Measurements from ENCODE around the gene GPBP1.
"Not testable (repeated sequence)": the region's sequence is repeated elsewhere in the genome, so short reads cannot be mapped to it uniquely, and the experiment has no call there.

GPBP1 gene

DNA sequence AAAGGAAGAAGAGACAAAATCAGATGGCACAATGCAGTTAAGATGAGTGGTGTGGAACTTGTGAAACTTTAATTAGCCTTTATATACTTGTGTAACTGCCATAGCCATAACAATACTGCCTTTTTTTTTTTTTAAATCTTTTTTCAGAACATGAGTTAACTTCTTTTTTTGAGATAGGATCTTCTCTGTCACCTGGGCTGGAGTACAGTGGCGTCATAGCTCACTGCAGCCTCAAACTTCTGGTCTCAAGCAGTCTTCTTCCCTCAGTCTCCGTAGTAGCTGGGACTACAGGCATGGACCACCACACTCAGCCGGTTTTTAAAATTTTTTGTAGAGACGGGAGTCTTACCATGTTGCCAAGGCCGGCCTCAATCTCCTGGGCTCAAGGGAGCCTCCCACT lies 37.2 kb downstream of the GPBP1 start:
- DNase-seq, result no peak

DNA sequence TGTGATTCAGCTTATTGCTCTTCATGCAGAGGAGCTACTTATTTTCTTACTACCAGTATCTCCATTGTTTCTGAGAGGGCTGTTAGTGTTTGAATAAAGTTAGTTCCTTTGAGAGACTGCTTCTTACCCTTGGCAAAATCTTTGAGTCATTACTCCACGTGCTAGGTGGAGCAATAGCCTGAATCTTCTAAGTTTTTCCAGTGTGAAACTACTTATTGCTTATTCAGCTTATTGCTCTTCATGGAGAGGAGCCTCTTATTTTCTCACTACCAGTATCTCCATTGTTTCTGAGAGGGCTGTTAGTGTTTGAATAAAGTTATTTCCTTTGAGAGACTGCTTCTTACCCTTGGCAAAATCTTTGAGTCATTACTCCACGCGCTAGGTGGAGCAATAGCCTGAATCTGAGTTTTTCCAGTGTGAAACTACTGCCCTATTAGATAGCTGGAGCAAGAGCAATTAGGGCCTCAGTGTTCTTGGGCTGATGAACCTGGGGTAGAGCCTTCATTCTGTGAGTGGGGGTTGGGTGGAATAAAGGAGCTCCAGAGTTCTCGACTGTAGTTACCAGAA lies 41.9 kb downstream of the GPBP1 start:
- DNase-seq, result peak in 3 of 4 experiments; percentile 28 to 49 (median 45)

DNA sequence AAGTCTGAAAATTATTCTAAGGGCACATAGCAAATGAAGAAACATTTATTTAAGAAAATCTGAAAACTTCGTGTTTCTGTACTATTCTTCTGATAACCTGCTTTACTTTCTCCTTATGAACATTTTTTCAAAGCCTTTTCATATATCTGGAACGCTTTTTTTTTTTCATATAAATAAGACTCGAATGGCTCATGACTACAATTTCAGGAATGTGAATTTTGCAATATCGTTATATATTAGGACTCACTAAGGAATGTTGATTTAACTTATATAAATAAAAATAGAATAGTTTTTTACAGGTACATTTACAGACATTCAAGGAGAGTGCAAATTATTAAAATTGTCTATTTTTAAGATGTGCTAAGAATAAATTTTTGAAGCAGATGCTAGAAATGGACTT lies 42.9 kb downstream of the GPBP1 start:
- DNase-seq, result no peak

DNA sequence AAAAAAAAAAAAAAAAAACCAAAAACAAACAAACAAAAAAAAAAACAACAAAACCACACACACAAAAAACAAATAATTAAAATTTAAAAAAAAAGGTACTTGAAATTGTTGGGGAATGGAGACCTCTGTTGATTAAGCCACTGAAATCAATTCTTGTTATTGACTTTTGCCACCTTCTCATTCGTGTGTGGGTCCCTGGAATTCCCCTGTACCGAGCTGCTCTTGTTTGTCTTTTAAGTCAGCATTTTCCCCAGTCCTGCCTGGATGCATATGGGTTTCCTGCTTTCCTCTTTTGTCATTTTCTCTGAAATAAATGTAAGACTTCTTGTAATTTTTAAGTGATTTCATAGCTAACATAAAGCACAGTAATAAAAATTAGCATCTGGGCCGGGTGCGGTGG lies 45.5 kb downstream of the GPBP1 start:
- DNase-seq, result peak in 1 of 4 experiments; percentile 9

DNA sequence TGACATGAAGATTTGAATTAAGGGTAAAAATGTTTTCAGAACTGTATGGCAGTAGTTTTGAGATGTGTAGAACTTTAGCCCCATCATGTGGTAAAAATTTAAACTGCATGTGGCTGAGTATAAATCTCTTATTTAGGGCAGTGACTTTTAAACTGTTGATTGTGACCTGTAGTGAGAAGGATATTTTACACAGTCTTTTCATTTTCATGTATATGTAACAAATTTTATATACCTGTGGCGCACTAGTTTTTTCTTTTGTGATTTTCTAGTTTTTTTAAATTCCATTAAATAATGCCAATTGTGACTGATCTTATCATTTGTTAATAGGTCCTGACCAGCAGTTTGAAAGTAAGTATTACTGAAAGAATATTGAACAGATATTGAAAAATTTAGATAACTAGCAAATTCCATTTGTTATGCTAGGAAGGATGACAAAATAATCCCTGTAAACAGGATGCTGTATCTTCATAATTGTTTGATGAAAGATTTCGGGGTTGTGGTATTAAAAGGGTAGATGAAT lies 47.2 kb downstream of the GPBP1 start:
- peak; percentile 34 to 88 (median 73) for DNase-seq

DNA sequence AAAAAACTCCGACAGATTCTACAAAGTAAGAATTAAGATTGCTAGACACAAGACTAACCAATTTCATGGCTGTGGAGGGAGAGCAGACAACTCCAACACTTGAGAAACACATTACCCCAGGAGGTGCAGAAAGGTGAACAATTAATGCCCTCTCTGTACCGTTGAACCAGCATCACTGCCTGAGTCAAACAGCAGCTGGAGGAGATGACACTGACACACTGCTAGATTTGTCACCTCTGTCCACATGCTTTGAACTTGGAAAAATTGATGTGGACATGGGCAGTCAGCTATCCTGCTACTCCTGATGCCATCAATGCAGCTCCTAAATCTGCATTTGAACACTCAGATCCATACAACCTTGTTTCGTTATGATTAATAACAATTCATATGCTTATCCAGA lies 51.7 kb downstream of the GPBP1 start:
- no peak for DNase-seq

DNA sequence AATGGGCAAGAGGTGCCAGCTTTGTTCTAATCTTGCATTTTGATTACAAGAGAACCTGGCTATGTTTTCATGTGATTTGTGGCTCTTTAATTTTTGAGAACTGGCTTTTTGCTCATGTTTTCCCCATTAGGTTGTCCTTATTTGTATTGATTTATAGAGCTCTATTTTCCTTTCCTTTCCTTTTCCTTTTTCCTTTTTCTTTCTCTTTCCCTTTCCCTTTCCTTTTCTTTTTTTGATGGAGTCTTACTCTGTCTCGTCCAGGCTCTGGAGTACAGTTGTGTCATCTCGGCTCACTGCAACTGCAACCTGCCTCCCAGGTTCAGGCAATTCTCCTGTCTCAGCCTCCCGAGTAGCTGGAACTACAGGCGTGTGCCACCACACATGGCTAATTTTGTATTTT lies 55.5 kb downstream of the GPBP1 start:
- no peak for DNase-seq

DNA sequence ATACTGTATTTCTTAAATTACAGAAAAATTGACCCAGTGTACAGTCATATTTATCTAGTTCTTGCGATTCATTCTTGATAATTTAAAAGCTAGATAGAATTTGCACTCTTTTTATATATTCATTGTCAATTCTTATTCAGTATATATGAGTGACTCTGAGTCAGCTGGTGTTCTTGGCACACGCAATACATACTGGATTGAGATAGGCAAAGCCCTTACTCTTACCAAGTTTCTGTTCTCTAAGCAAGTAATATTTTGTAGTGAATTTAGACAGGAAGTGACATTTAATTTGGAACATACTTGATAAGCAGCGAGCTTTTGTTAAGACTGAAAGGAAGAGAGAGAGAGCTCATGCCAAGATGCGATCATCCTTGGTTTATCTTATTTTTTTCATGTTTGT lies 57.7 kb downstream of the GPBP1 start:
- DNase-seq, result no peak

DNA sequence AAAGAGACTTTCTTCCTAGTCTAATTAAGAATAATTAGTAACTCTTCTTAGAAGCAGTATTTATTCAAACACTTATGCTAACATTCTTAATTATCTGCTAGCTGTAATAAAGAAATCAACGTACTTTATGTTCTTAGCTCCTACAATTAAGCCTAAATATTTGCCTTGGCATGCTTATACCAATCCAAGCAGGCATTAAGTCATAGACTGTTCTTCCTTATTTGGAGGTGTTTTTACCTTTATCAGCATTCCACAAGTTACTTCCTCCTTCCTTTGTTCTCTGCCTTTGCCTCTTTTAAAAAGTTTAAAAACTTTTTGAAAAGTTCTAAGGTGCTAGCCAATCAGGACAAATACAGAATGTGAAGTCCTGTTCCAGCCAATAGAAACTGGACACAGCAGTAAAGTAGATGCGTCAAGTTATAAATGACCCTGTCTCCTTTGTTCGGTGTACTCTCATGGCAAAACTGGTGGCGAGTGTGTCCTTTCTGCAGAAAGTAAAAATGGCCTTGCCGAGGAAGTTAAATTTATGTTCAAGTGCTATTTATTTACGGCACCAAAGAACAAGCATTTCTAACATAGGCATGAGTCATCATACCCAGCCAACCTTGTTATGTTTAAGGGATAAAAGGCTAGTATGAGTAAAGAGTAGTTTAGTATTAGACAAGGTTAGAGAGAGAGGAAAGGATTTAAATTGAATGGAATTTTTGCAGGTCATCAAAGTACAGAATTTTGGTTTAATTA lies 58.6 kb downstream of the GPBP1 start:
- no peak for DNase-seq

DNA sequence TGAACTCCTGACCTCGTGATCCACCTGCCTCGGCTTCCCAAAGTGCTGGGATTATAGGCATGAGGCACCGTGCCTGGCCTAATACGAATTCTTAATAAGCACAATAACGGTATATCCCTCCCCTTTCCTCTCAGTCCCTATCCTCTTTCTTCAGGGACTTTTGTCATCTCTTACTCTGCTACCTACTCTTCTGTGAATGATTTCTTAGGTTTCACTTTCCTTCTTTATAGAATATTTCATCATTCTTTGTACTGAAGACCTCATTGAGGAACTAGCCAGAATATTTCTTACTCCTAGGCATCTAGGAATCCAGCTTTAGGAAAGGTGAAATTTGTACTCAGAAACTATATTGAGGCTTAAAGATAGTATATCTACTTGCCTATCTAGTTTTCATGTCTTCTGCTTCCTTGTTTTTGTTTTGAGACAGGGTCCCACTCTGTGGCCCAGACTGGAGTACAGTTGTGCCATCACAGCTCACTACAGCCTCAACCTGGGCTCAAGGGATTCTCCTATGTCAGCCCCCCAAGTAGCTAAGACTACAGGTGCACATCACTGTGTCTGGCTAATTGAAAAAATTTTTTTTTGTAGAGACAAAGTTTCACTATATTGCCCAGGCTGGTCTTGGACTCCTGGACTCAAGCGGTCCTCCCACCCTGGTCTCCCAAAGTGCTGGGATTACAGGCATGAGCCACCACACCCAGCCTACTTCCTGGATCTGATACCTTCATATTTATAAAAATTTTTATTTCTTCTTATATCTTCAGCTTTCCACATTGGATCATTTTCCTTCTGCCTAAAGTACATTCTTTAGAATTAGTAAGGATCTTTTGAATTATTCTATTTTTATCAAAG lies 69.7 kb downstream of the GPBP1 start:
- peak in 2 of 4 experiments; percentile 2 to 9 for DNase-seq

DNA sequence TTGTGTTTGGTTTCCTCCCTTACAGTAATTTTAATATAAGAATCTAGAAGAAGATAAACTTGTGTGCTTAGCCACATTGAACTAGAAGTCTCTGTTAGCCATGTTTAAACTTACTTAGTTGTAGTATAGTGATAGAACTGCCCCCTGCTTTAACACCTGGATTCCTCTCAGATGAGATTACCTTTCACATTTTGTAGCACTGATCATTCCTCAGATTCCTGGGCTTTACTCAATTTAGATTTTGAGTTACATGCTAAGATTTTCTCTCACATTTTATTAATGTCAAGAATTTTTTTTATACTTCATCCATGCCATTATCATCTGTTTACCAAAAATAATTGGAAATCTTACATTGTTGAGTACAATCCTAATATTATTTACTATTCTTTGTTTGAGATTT lies 70.5 kb downstream of the GPBP1 start:
- no peak for DNase-seq

DNA sequence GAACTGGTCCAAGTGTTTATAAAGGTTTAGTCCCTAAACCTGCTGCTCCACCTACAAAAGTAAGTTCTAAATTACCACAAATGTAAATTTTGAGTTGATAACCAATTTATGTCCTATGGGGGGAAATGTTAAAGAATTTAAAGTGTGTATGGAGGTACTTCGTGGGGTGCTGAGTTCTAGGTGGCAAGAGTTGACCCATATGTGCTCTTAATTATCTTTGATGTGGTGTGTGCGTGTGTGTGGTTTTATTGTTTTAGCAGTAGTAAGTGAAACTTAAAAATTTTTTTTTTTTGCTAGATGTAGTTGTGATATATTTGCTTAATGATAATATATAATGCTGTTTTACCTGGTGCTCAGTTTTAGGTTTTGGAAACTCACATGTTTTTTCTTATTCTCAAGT lies 72.6 kb downstream of the GPBP1 start:
- no peak for DNase-seq

DNA sequence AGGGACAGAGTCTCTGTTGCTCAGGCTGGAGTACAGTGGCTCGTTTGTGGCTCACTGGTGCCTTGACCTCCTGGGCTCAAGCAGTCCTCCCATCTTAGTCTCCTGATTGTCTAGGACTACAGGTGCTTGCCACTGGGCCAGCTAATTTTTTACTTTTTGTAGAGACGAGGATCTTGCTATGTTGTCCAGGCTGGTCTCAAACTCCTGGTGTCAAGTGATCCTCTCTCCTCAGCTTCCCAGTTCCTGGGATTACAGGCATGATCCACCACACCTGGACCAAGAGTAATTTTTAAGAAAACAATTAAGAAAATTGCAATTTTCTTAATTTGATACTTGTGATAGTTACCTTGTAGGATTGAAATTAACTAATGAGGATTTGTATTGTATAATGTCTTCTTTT lies 73.9 kb downstream of the GPBP1 start:
- DNase-seq, result no peak

DNA sequence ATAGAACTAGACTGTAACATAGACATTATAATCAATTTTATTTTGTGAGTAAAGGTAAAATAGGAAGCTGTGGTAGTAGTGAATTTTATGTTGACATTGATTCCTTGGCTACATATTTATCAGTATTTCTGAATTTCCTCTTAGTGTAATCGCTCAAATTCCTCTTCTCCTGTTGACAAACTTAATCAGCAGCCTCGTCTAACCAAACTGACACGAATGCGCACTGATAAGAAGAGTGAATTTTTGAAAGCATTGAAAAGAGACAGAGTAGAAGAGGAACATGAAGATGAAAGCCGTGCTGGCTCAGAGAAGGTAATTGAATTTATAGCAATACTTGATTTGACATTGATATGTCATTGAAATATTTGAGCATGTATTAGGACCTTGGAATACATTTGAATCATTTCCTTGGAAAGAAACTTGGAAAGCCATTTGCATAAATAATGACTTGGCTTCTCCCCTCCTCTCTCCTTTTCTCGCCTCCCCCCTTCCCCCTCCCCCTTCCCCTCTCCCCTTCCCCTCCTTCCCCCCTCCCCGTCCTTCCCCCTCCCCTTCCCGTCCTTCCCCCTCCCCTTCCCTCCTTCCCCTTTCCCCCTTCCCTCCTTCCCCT lies 75.5 kb downstream of the GPBP1 start:
- no peak for DNase-seq

DNA sequence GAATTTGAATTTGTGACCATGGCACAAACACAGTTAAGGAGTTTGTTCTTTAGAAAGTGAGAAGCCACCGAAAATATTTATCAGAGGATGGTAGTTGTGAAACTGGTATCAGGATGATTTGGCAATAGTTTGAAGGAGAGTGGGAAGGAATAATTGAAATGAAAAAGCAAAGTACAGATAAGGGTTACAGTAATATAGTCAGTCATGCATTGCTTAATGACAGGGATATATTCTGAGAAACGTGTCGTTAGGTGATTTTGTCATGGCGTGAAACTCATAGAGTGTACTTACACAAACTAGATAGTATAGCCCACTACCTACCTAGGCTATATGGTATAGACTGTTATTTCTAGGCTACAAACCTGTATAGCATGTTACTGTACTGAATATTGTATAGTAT lies 84.2 kb downstream of the GPBP1 start:
- DNase-seq, result no peak

DNA sequence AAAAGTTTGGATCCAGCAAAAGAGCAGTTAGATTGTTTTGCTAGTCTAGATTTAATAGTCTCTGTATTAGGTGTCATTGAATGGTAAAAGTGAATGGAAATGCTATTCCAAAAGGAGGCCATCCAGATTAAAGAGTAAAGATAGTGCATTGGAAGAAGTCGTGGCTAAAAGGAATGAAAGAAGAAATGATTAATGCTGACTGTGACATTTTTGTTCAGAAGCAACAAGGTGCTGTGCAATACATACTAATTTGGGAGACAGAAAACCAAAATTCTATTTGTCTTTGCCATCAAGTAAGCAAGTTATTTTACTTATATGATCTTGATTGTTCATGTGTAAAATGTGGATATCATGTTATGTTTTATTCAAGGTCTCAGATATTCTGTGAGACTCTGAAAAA lies 85.1 kb downstream of the GPBP1 start:
- DNase-seq, result no peak

DNA sequence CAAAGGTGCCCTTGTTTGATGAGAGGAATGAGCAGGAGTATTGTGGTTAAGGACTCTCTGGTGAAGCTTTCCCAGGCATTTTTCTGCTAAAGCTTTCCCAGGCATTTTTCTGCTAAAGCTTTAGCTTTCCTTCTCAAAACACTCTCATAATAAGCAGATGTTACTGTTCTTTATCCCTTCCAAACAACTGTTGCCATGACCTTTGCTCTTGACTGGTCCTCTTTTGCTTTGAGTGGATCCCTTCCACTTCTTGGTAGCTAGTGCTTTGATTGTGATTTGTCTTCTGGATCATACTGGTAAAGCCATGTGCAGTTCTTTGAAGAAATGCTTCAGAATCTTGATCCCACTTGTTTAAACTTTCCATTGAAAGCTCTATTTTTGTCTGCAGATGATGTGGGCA lies 85.8 kb downstream of the GPBP1 start:
- DNase-seq, result no peak

DNA sequence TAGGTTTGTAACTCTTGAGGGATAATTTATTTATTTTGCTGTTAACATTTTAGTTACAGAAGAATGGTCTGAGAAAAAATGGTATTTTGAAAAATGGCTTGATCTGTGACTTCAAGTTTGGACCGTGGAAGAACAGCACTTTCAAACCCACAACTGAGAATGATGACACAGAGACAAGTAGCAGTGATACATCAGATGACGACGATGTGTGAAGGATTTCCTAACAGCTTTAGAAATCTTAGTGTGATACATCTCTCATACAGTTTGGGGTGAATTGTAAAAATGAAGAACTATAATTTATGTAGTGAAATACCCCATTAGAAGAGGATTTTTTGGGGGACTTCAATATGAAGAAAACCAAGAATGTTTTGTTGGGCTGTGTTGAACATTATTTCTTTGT lies 88.7 kb downstream of the GPBP1 start:
- peak in 2 of 4 experiments; percentile 28 to 42 for DNase-seq

DNA sequence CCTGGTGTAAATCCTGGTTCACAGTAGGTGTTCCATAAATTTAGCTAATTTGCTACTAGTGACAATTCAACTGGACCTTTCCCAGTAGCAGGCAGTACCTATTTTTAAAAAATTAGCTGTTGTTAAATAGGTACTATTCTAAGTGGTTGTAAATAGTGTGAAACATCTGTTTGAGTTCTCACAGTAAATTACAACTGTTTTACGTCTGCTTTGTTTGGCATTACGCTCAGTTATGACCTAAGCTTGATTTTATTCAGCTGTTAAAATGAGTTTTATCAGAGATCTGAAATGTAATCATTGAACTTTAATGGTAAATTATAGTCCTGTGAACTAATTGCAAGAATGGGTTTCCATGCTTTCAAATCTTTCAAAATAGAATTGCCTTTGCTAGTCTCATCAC lies 93.9 kb downstream of the GPBP1 start:
- no peak for DNase-seq

DNA sequence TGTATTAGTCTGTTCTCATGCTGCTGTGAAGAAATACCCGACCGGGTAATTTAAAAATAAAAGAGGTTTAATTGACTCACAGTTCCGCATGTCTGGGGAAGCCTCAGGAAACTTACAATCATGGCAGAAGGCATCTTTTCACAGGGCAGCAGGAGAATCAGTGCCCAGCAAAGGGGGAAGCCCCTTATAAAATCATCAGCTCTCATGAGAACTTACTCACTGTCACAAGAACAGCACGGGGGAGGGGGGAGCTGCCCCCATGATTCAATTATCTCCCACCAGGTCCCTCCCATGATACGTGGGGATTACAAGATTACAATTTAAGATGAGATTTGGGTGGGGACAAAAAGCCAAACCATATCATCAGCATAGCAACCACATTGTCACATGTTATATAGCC lies 102.5 kb downstream of the GPBP1 start:
- DNase-seq, result peak in 2 of 4 experiments; percentile 10 to 32

DNA sequence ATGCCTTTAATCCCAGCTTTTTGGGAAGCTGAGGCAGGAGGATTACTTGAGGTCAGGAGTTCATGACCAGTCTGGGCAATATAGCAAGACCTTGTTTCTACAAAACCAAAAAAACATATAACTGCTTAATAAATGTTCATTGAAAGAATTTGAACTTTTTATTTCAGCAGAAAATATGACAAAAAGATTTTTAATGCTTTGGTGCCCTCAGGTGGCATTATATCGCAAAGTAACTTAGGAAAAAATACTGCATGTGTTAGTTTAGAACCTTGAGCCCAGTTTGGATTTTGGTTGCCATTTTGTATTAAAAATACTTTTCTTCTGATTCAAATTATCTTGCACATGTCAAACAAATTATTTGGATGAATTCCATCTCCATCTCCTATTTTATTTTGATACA lies 103.2 kb downstream of the GPBP1 start:
- peak in 1 of 4 experiments; percentile 10 for DNase-seq

DNA sequence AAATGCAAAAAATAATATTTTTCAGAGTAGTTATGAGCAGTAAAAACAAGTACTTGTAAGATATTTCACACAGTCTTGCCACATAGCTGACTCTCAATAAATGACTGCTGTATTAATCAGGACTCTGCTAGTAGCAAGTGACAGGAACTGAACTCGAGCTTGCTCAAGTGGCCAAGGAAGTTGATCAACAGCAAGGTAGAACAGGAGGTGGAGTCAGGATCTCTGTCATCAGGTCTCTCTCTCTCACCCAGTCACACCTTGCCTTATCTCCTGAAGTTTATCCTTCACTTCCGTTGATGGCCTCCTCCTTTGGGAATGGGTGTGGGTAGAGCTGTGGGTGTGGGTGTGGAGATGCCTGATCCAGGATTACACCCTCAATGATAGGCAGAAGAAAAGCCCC lies 107.0 kb downstream of the GPBP1 start:
- DNase-seq, result peak in 2 of 4 experiments; percentile 10 to 14

DNA sequence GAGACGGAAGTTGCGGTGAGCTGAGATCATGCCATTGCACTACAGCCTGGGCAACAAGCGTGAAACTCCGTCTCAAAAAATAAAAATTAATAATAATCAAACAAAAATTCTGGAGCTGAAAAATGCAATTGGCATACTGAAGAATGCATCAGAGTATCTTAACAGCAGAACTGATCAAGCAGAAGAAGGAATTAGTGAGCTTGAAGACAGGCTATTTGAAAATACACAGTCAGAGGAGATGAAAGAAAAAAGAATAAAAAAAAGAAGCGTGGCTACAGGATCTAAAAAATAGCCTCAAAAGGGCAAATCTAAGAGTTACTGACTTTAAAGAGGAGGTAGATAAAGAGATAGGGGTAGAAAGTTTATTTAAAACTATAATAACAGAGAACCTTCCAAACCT lies 111.2 kb downstream of the GPBP1 start:
- DNase-seq, result not testable (repeated sequence)

All from suppressor macrophage (primary cell).